Measurements from ENCODE around the gene TBC1D16.

DNA sequence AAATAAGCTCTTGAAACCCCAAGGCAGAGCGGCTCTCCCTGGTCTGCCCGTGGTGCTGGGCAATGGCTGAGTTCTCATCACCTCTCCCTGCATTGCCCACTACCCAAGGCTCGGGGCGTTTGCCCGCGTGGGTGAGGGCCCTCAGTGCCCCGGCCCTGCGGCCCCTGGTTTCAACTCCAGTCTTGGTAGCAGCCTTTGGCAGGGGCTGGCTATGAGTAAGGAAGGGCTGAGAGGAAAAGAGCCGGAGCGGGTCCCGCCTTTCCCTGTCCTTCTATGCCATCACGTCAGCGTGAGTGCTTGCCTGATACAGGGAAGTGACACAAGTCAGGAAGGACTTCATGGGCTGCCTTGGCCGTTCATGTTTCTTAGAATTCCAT is 124.7 kb downstream of the TBC1D16 start:
- TF ChIP-seq EZH2 (IDR thresholded peaks at IDR 0.05), result no peak
- no peak for TF ChIP-seq POLR2AphosphoS5 (IDR thresholded peaks at IDR 0.05; ENCODE audit: borderline replicate concordance, low read depth, low read length)
- no peak for TF ChIP-seq FOXP2 (optimal IDR thresholded peaks at IDR 0.05; ENCODE audit: control extremely low read depth, extremely low read length, insufficient read depth)

All from SK-N-MC (cell line).